ENCODE measurements around the gene HNF1A. TPM values are rescaled to one million over a fixed set of nuclear protein-coding genes. Genes with fewer than 3 reads are reported as not detected.

HNF1A gene, protein sequence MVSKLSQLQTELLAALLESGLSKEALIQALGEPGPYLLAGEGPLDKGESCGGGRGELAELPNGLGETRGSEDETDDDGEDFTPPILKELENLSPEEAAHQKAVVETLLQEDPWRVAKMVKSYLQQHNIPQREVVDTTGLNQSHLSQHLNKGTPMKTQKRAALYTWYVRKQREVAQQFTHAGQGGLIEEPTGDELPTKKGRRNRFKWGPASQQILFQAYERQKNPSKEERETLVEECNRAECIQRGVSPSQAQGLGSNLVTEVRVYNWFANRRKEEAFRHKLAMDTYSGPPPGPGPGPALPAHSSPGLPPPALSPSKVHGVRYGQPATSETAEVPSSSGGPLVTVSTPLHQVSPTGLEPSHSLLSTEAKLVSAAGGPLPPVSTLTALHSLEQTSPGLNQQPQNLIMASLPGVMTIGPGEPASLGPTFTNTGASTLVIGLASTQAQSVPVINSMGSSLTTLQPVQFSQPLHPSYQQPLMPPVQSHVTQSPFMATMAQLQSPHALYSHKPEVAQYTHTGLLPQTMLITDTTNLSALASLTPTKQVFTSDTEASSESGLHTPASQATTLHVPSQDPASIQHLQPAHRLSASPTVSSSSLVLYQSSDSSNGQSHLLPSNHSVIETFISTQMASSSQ
- 3.9 to 5.3 TPM (median 4.5 TPM) in 5 replicates for total RNA-seq (2022; extraction: Qiagen RNA extraction; ENCODE audit: low read depth)

DNA sequence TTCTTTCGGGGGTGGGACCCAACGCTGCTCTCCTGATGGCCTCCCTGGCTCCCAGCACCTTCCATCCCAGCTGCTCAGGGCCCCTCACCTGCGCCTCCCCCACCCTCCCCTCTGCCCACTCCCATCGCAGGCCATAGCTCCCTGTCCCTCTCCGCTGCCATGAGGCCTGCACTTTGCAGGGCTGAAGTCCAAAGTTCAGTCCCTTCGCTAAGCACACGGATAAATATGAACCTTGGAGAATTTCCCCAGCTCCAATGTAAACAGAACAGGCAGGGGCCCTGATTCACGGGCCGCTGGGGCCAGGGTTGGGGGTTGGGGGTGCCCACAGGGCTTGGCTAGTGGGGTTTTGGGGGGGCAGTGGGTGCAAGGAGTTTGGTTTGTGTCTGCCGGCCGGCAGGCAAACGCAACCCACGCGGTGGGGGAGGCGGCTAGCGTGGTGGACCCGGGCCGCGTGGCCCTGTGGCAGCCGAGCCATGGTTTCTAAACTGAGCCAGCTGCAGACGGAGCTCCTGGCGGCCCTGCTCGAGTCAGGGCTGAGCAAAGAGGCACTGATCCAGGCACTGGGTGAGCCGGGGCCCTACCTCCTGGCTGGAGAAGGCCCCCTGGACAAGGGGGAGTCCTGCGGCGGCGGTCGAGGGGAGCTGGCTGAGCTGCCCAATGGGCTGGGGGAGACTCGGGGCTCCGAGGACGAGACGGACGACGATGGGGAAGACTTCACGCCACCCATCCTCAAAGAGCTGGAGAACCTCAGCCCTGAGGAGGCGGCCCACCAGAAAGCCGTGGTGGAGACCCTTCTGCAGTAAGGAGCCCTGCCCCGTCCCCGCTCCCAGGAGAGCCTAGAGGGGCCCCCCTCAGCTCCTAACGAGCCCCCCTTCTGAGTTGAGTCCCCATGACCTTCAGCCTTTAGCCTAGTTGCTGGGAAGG lies at the start of gene HNF1A:
Gene HNF1A, plus strand, starts transcription at position 248 of the 924 bp plus-strand sequence. Its CDS starts 226 bp downstream, at position 474.

DNA sequence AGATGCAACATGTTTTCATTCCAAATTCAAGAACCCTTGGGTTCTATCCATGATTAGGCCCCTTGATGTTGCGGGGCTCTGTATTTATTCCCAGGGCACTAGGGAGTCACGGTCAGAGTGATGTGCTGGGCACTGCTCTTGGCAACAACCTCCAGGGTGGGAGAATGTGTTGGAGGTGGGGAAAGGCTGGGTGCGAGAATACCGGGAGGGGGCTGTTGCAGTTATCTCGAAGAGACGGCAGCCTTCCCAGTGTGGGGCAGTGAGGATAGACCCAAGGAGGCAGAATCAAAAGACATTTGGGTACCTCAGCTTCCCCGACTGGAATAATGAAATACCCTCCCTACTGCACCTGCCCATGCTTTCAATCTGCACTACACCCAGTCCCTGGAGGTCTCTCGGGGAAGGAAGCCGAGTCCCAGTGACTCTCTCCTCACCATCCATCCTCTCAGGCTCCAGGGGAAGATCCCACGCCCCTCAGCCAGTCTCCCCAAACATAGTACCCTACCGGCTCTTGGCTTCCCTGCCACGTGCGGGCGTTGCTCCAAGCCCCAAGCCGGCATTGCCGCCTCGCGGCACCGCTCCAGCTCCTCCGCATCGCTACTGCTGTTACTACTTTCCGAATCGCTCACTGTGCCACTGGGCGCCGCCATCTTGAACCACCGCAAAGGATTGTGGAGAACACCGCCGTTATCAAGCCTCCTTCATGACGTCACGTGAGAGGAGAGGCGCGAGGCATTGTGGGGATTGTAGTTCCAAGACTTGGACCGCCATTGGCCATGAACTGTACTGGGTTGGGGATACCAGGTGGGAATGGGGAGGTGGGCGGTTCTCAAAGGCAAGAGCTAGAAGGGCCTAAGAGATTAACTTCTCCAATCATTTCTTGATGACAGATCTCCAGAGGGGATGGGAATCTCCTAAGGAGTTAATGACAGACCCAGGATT lies 37.8 kb downstream of the HNF1A start, which contains the start of gene C12orf43:
Gene C12orf43, minus strand, starts transcription at position 663 of the 942 bp plus-strand sequence. Its CDS starts 13 bp downstream, at position 650.

DNA sequence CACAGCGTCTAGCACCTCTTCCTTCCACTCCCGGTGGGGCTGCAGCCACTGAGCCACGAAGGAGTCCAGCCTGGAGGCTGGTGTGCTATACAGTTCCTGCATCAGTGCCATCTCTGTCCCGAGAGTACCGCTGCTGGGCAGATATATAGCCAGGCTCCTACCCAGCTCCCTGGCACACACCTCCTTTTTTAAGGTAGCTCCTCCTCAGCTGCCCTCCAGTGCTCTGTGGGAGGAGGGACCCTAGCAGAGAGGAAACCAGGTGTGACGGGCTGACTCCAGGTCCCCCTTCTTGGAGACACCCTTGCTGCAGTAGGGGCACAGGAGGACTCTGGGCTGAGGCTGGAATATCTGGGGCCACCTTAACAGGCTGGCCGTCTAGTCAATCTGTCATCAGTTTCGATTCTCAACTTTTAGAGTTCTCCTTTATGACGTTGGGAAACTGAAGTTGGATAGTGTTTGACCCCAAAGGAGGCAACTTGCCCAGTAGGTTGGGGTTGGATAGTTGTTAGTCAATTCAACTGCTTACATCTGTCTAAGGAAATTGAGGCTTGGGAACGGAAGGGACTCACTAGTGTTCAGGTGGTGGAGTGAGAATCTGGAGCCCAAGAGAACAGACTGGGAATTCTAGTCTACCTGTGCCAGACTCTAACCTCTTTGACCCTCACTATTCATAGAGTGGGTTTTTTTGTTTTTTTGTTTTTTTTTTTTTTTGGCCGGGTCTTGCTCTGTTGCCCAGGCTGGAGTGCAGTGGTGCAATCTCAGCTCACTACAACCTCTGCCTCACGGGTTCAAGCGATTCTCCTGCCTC lies 60.7 kb downstream of the HNF1A start, which contains the start of gene OASL:
Gene OASL, minus strand, starts transcription at position 386 of the 808 bp plus-strand sequence. Its CDS starts 275 bp downstream, at position 111.

Other genes with a start within 250 kb of the HNF1A start
- gene SPPL3, start 74.2 kb upstream of the HNF1A start, total RNA-seq (2022; extraction: Qiagen RNA extraction; ENCODE audit: low read depth) = 29.5 to 50.9 TPM (median 49.0 TPM) in 5 replicates
- 21.8 to 25.0 TPM (median 24.3 TPM) in 5 replicates for gene C12orf43, start 37.9 kb downstream of the HNF1A start, total RNA-seq (2022; extraction: Qiagen RNA extraction; ENCODE audit: low read depth)
- 2.7 to 4.7 TPM (median 4.1 TPM) in 5 replicates for gene OASL, start 60.7 kb downstream of the HNF1A start, total RNA-seq (2022; extraction: Qiagen RNA extraction; ENCODE audit: low read depth)
- gene P2RX7, start 154.3 kb downstream of the HNF1A start, total RNA-seq (2022; extraction: Qiagen RNA extraction; ENCODE audit: low read depth) = not detected in 5 replicates
- gene P2RX4, start 231.6 kb downstream of the HNF1A start, total RNA-seq (2022; extraction: Qiagen RNA extraction; ENCODE audit: low read depth) = 16.7 to 19.3 TPM (median 18.0 TPM) in 5 replicates

Measured in A549 treated with GW870086 at 1 μM for 4 hours (cell line).